ENCODE measurements around the gene ISM1.

The ISM1 gene

GRCh38 chr20:13260650-13261279 lies 39.7 kb downstream of the ISM1 start:
- no peak for DNase-seq

- peak; percentile 6 for DNase-seq
These were observed 40.6 kb downstream of the ISM1 start for GRCh38 chr20:13261460-13262301.

- no peak for DNase-seq
These were observed 41.2 kb downstream of the ISM1 start for GRCh38 chr20:13262302-13262650.

- no peak for DNase-seq
These were observed 41.7 kb downstream of the ISM1 start for GRCh38 chr20:13262671-13263360.

- DNase-seq: no peak
These were observed 42.4 kb downstream of the ISM1 start for GRCh38 chr20:13263451-13263850.

- DNase-seq: no peak
These were observed 43.8 kb downstream of the ISM1 start for GRCh38 chr20:13264907-13265306.

- DNase-seq: no peak
These were observed 44.9 kb downstream of the ISM1 start for GRCh38 chr20:13265941-13266340.

- DNase-seq: no peak
These were observed 46.2 kb downstream of the ISM1 start for GRCh38 chr20:13267231-13267630.

- no peak for DNase-seq
These were observed 47.9 kb downstream of the ISM1 start for GRCh38 chr20:13268953-13269352.

GRCh38 chr20:13270211-13270610 lies 49.1 kb downstream of the ISM1 start:
- no peak for DNase-seq

GRCh38 chr20:13271098-13271497 lies 50.0 kb downstream of the ISM1 start:
- no peak for DNase-seq

GRCh38 chr20:13271977-13272975 lies 51.2 kb downstream of the ISM1 start:
- no peak for DNase-seq

- DNase-seq: no peak
These were observed 53.3 kb downstream of the ISM1 start for GRCh38 chr20:13274275-13274861.

GRCh38 chr20:13276945-13277541 lies 56.0 kb downstream of the ISM1 start:
- DNase-seq: no peak

GRCh38 chr20:13277663-13278295 lies 56.7 kb downstream of the ISM1 start:
- DNase-seq: no peak

- no peak for DNase-seq
These were observed 57.9 kb downstream of the ISM1 start for GRCh38 chr20:13278812-13279570.

GRCh38 chr20:13280609-13281324 lies 59.7 kb downstream of the ISM1 start:
- no peak for DNase-seq

- no peak for DNase-seq
These were observed 63.1 kb downstream of the ISM1 start for GRCh38 chr20:13283869-13284829.

GRCh38 chr20:13284830-13285229 lies 63.8 kb downstream of the ISM1 start:
- DNase-seq: no peak
